ENCODE data around the gene PIAS2.

- TF ChIP-seq, protein P1, sequence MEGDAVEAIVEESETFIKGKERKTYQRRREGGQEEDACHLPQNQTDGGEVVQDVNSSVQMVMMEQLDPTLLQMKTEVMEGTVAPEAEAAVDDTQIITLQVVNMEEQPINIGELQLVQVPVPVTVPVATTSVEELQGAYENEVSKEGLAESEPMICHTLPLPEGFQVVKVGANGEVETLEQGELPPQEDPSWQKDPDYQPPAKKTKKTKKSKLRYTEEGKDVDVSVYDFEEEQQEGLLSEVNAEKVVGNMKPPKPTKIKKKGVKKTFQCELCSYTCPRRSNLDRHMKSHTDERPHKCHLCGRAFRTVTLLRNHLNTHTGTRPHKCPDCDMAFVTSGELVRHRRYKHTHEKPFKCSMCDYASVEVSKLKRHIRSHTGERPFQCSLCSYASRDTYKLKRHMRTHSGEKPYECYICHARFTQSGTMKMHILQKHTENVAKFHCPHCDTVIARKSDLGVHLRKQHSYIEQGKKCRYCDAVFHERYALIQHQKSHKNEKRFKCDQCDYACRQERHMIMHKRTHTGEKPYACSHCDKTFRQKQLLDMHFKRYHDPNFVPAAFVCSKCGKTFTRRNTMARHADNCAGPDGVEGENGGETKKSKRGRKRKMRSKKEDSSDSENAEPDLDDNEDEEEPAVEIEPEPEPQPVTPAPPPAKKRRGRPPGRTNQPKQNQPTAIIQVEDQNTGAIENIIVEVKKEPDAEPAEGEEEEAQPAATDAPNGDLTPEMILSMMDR (IDR thresholded peaks at IDR 0.05) = no peak
- TF ChIP-seq POLR2A (IDR thresholded peaks at IDR 0.05) = no peak
These were observed 2.8 kb upstream of the PIAS2 start for GRCh38 chr18:46920067-46920466.
